Naive B cell (primary cell): ENCODE measurements around the gene PCIF1. TPM values are rescaled to one million over a fixed set of nuclear protein-coding genes. Genes with fewer than 3 reads are reported as not detected.

ENCODE experiments used
- ATAC-seq, 2 donors: fragments of 150-1000 bp; cut with Tn5 transposase; 2 replicates each; pipeline ENCODE4 v1.10.0; 2021; ENCODE audit warnings: low read depth in 2 of 2, mild to moderate bottlenecking in 2 of 2, moderate library complexity in 2 of 2
- DNase-seq: peaks from one replicate; pipeline ENCODE4 v3.0.0; 2022
- H3K27ac Mint-ChIP-seq, 6 donors: one replicate each; pipeline ENCODE4 v1.8.0; 2020 to 2022; ENCODE audit warnings: mild to moderate bottlenecking in 6 of 6, mixed read lengths in 6 of 6, moderate library complexity in 5 of 6, inconsistent platforms in 2 of 6
- H3K27me3 Mint-ChIP-seq, 3 donors: one replicate each; pipeline ENCODE4 v1.8.0; 2021 to 2022; ENCODE audit warnings: mixed read lengths in 3 of 3, mild to moderate bottlenecking in 1 of 3
- H3K36me3 Mint-ChIP-seq, 2 donors: one replicate each; pipeline ENCODE4 v1.8.0; 2020 to 2022; ENCODE audit warnings: mixed read lengths in 2 of 2, inconsistent platforms in 1 of 2, mild to moderate bottlenecking in 1 of 2
- H3K4me1 Mint-ChIP-seq, 3 donors: one replicate each; pipeline ENCODE4 v1.8.0; 2020 to 2022; ENCODE audit warnings: mixed read lengths in 3 of 3, inconsistent platforms in 1 of 3, mild to moderate bottlenecking in 1 of 3, moderate library complexity in 1 of 3
- H3K4me3 Mint-ChIP-seq, 8 donors: one replicate each; pipeline ENCODE4 v1.8.0; 2020 to 2022; ENCODE audit warnings: mild to moderate bottlenecking in 8 of 8, mixed read lengths in 8 of 8, moderate library complexity in 8 of 8, inconsistent platforms in 2 of 8
- H3K9me3 Mint-ChIP-seq, 7 donors: one replicate each; pipeline ENCODE4 v1.8.0; 2020 to 2022; ENCODE audit warnings: mixed read lengths in 7 of 7, mild to moderate bottlenecking in 5 of 7, inconsistent platforms in 2 of 7, moderate library complexity in 1 of 7
- polyA plus RNA-seq, 6 donors: library from polyadenylated mRNA; unstranded; fragments of 300-500 nt; fragmentation: Illumina TruSeq; gene quantifications; one replicate each; pipeline ENCODE4 v1.2.3, GENCODE V29; 2021; ENCODE audit warnings: low read depth in 6 of 6

The PCIF1 gene
- polyA plus RNA-seq, 6 donors from 2014 or later: 76.3 to 123 (median 91.4) TPM

DNA sequence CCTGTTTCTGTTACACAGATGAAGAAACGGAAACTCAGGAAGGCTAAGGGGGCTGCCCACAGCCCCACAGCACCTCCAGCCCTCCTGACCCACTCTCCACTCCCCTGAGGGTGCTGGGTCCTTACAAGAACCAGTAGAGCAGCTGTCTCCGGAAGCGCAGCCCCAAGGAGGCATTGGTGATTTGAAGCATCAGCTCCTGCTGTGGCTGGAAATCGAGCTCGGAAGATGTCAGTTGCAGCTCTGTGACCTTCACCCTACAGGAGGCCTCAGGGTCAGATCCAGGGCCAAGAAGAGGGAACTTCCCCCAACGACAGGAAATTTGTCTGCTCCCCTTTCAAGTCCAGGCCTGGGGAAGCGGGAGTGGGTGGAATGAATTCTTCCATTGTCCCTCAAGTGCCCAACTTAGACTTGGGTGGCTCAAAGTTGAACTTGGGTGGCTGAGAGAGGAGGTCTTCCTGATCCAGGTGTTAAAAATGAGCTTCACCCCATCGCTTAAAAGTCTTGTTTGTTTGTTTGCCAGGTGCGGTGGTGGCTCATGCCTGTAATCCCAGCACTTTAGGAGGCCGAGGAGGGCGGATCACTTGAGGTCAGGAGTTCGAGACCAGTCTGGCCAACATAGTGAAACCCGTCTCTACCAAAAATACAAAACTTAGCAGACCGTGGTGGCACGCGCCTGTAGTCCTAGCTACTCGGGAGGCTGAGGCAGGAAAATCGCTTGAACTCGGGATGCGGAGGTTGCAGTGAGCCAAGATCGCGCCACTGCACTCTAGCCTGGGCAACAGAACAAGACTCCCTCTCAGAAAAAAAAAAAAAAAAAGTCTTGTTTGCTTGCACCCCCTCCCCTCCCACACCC, 24.4 kb upstream of the PCIF1 start:
- H3K9me3 Mint-ChIP-seq: peaks cover 0 to 5% (median 0%) of the 10 kb centered on the region in 7 donors
- H3K36me3 Mint-ChIP-seq: no peaks in the 10 kb centered on the region
- H3K4me3 Mint-ChIP-seq: peak overlapping the region; percentile 59 to 94 (median 85)
- peak overlapping the region in 4 of 6 donors; percentile 56 to 88 (median 78) for H3K27ac Mint-ChIP-seq
- ATAC-seq (no peak), DNase-seq (no peak)
- H3K4me1 Mint-ChIP-seq: peaks cover 12 to 21% (median 20%) of the 10 kb centered on the region in 3 donors
- H3K27me3 Mint-ChIP-seq: peaks cover 8 to 10% (median 8%) of the 10 kb centered on the region in 3 donors

DNA sequence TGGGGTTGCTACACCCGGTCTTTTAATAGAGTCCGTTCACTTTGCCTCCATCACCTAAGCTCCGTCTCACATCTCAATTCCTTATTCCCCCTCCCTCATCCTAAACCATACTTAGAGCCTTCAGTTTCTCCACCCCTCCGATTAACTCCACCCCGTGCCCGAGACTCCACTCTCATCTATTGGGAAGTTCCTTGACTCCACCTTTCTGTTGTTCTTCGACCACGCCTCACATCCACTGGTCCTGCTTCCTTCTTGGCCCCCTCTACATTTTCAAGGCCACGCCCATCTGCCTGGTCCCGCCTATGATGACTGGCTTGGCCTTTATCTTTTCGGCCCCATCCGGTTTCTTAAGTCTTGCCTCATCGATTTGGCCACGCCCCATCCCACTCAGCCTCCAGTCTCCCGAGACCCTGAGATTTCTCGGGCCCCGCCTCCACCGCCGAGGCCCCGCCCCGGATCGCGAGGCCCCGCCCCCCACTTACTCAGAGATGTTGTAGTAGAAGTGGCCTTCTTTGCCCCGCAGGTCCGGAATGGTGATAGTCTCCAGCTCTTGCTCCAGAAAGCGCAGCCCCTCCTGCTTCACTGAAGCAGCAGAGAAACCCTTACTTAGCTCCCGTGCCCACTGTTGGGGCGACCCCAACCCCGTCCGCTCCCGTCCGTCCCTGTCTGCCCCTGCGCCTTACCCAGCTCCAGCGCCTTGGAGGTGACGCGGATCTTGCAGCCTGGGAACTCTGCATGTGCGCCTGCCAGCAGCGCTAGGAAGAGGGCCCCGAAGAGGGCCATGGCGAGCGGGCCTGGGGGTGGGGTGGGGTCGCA, 23.6 kb upstream of the PCIF1 start:
- Mint-ChIP-seq H3K4me1 (peaks cover 12 to 21% (median 20%) of the 10 kb centered on the region in 3 donors), H3K36me3 (no peaks in the 10 kb centered on the region), H3K4me3 (peak overlapping the region; percentile 59 to 94 (median 85)), H3K27me3 (peaks cover 8 to 10% (median 10%) of the 10 kb centered on the region in 3 donors), H3K27ac (peak overlapping the region; percentile 56 to 88 (median 74)), H3K9me3 (peaks cover 0 to 5% (median 0%) of the 10 kb centered on the region in 7 donors)
- DNase-seq (peak; percentile 89), ATAC-seq (peak; percentile 88)

DNA sequence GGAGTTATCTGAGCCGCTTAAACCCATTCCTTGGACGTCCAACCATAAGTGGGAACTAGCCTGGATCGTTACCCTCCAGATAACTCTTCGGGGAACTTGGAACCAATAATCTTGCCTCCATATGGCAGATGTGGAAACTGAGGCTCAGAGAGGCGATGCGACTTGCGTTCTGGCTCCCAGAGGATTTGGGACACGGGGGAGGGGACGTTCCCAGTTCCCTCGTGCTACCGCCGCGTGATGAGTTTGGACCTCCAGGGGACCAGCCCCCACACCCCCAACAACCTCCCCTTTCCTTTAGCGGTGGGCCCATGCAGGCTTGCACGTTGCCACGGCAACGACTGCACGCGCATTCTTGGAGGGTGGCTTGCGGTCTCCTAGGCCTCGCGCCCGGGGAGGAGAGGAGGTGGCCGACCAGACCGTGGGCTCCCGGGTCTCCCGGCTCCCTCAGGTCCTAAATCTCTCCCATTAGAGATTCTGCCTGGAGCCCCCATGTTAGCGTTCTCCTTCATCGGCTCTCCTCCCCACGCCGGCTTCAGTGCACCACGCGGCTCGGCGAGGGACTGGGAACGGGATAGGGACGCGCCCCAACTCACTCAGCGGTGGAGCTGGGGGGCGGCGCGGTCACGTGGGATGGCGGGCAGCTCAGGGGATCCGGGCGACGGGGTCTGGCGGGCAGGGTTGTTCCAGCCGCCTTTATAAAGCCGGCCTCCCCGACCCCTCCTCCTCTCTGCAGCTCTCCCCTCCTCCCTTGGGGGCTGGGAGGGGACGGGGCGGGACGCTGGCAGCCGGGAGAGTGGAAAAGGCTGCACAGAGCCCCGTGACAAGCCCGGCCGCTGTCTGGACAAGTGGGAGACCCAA, 22.8 kb upstream of the PCIF1 start, which contains the start of gene PLTP:
Gene PLTP, minus strand, starts transcription at position 670 of the 858 bp plus-strand sequence. CDS start 703 bp downstream, outside the sequence.
- peak; percentile 44 for DNase-seq
- peaks cover 0 to 5% (median 0%) of the 10 kb centered on the region in 7 donors for H3K9me3 Mint-ChIP-seq
- peak within 1 kb of the TSS; percentile 59 to 94 (median 85) for H3K4me3 Mint-ChIP-seq
- no peaks in the 10 kb centered on the region for H3K36me3 Mint-ChIP-seq
- peaks cover 10 to 18% (median 17%) of the 10 kb centered on the region in 3 donors for H3K27me3 Mint-ChIP-seq
- ATAC-seq: peak; percentile 24 to 27
- H3K27ac Mint-ChIP-seq: peak within 1 kb of the TSS in 5 of 6 donors; percentile 18 to 84 (median 59)
- peaks cover 12 to 21% (median 20%) of the 10 kb centered on the region in 3 donors for H3K4me1 Mint-ChIP-seq

DNA sequence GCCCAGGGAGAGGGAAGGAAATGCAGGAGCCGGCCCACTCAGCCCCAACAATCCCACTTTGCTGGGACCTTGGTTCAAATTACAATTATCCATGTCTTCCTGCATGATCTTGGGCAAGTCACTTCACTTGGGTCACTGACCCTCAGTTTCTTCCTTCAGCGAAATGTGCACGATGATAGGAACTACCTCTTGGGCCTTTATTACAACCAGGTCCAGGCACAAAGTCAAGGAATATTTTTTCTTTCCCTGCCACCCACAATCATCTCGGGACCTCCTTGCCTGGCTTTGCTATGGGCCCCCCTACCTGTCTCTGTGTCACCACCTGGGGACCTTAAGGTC, 22.2 kb upstream of the PCIF1 start:
- Mint-ChIP-seq H3K27ac (no peak overlapping the region), H3K4me3 (peak overlapping the region in 7 of 8 donors; percentile 49 to 94 (median 65)), H3K36me3 (no peaks in the 10 kb centered on the region), H3K27me3 (peaks cover 10 to 19% (median 18%) of the 10 kb centered on the region in 3 donors), H3K9me3 (peaks cover 0 to 5% (median 0%) of the 10 kb centered on the region in 7 donors), H3K4me1 (peaks cover 12 to 21% (median 20%) of the 10 kb centered on the region in 3 donors)
- ATAC-seq (no peak), DNase-seq (no peak)

DNA sequence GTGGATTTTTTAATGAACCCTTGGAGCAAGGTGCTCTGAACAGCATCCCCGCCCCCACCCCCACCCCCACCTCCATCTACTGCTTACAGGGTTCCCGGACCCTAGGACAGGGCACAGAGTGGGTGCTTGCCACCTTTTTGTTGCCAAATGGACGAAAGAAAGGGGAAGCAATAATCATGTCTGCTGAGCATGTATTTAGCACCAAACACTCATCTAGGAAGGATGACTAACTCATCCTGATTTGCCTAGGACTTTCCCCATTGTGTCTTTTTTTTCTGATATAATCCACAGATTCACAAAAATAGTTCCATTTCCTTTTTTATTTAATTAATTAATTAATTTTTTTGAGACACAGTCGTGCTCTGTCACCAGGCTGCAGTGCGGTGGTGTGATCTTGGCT, 21.4 kb upstream of the PCIF1 start:
- Mint-ChIP-seq H3K27ac (no peak overlapping the region), H3K9me3 (peaks cover 0 to 5% (median 0%) of the 10 kb centered on the region in 7 donors), H3K4me3 (peak overlapping the region in 1 of 8 donors; percentile 44), H3K36me3 (no peaks in the 10 kb centered on the region), H3K4me1 (peaks cover 12 to 21% (median 20%) of the 10 kb centered on the region in 3 donors), H3K27me3 (peaks cover 10 to 25% (median 18%) of the 10 kb centered on the region in 3 donors)
- ATAC-seq (no peak), DNase-seq (no peak)

DNA sequence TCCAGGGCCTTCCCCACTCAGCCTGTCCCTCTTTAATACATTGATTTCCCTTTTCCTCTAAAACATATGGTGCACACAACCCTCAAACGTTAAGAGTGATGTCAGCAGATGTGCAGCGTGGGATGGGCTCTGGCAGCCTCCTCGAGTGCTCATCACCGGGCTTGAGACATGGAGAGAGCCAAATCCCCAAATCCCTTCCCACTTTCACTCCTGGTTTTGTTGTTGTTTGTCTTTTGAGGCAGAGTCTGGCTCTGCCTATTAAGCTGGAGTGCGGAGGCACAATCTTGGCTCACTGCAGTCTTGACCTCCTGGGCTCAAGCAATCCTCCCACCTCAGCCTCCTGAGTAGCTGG, 16.7 kb upstream of the PCIF1 start:
- H3K27ac Mint-ChIP-seq: no peak overlapping the region
- no peaks in the 10 kb centered on the region for H3K36me3 Mint-ChIP-seq
- H3K4me1 Mint-ChIP-seq: peaks cover 1 to 6% (median 4%) of the 10 kb centered on the region in 3 donors
- peaks cover 0 to 2% (median 0%) of the 10 kb centered on the region in 7 donors for H3K9me3 Mint-ChIP-seq
- peaks cover 10 to 61% (median 47%) of the 10 kb centered on the region in 3 donors for H3K27me3 Mint-ChIP-seq
- DNase-seq (no peak), ATAC-seq (no peak)
- H3K4me3 Mint-ChIP-seq: no peak overlapping the region

DNA sequence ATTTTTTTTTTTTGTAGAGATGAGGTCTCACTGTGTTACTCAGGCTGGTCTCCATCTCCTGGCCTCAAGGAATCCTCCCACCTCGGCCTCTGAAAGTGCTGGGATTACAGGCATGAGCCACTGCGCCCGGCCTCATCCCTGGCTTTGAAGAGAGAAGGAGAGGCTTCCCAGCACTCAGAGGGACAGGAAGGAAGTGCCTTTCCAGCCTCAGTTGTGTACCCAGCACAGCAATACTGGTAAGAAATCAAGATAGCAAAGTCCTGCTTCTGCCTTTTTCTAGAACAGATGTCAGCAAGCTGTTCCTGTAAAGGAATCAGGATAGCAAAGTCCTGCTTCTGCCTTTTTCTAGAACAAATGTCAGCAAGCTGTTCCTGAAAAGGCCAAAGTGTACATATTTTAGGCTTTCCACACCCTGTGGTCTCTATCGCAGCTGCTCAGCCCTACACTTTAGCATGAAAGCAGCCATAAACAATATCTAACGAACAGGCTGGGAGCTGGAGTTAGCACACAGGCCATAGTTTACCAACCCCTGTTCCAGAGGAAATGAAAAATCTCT, 16.2 kb upstream of the PCIF1 start:
- no peaks in the 10 kb centered on the region for H3K36me3 Mint-ChIP-seq
- H3K9me3 Mint-ChIP-seq: peaks cover 0 to 2% (median 0%) of the 10 kb centered on the region in 7 donors
- H3K27ac Mint-ChIP-seq: no peak overlapping the region
- H3K4me3 Mint-ChIP-seq: no peak overlapping the region
- no peak for DNase-seq
- peaks cover 0 to 6% (median 4%) of the 10 kb centered on the region in 3 donors for H3K4me1 Mint-ChIP-seq
- H3K27me3 Mint-ChIP-seq: peaks cover 10 to 62% (median 47%) of the 10 kb centered on the region in 3 donors
- ATAC-seq: no peak

DNA sequence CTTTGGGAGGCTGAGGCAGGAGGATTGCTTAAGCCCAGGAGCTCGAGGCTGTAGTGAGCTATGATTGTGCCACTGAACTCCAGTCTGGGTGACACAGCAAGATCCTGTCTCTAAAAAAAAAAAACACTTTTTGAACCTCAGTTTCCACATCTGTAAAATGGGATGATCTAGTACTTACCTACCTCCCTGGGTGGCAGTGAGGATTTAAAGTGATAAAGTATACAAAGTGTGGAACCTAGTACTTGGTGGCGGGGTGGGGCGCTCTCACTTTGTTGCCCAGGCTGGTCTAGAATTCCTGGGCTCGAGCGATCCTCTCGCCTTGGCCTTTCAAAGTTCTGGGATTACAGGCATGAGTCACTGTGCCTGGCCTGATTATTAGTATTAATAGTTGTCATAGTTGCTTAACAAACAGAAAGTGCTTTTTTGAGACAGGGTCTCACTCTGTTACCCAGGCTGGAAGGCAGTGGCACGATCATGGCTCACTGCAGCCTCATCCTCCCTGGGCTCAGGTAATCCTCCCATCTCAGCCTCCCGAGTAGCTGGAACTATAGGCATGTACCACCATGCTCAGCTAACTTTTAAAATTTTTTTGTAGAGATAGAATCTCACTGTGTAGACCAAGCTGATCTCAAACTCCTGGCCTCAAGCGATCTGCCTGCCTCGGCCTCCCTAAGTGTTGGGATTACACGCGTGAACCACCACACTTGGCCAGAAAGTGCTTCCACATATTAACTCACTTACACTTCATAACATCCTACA, 15.5 kb upstream of the PCIF1 start:
- ATAC-seq: no peak
- Mint-ChIP-seq H3K27me3 (peaks cover 10 to 62% (median 47%) of the 10 kb centered on the region in 3 donors), H3K36me3 (no peaks in the 10 kb centered on the region), H3K4me3 (no peak overlapping the region), H3K9me3 (peaks cover 0 to 2% (median 0%) of the 10 kb centered on the region in 7 donors), H3K27ac (peak overlapping the region in 1 of 6 donors; percentile 14), H3K4me1 (peaks cover 0 to 6% (median 4%) of the 10 kb centered on the region in 3 donors)
- DNase-seq: no peak

DNA sequence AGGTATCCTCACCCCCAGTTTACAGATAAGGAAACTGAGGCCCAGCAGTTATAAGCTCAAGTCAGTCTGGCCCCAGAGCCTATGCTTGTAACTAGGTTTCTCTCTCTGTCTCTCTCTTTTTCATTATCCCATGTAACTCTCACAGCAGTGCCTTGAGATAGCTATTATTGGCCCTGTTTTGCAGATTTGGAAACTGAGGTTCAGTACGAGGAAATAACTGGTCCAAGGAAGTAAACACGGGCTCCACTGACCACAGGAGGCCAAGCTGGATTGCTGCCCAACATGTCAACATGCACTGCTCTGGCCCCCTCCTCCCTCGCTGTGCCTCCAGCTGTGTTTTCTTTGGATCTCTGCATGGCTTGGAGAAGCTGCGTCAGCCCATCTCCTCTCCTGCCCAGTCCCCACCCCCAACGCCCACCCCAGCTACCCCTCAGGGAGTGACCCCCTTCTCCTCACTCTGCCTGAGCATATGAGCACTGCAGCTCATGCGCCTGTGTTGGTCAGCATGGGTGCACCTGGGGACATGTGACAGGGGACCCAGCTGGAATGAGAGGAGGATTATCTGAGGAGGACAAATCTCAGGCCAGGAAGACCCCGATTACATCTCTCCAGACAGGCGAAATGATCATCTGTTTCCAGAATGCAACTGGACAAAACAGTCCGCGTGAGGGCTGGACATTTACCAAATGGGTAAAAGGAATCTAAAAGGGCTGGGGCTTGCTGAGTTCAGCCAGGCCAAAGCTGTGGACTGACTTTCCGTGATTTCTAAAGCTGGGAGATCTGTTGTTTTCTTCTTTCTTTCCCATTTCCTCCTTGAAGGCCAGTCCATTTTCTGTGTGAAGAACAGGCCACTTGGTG, 14.7 kb upstream of the PCIF1 start:
- no peak for DNase-seq
- Mint-ChIP-seq H3K27me3 (peaks cover 4 to 54% (median 39%) of the 10 kb centered on the region in 3 donors), H3K36me3 (no peaks in the 10 kb centered on the region), H3K4me1 (peaks cover 0 to 6% (median 4%) of the 10 kb centered on the region in 3 donors), H3K9me3 (peaks cover 0 to 2% (median 0%) of the 10 kb centered on the region in 7 donors), H3K27ac (no peak overlapping the region), H3K4me3 (no peak overlapping the region)
- no peak for ATAC-seq

DNA sequence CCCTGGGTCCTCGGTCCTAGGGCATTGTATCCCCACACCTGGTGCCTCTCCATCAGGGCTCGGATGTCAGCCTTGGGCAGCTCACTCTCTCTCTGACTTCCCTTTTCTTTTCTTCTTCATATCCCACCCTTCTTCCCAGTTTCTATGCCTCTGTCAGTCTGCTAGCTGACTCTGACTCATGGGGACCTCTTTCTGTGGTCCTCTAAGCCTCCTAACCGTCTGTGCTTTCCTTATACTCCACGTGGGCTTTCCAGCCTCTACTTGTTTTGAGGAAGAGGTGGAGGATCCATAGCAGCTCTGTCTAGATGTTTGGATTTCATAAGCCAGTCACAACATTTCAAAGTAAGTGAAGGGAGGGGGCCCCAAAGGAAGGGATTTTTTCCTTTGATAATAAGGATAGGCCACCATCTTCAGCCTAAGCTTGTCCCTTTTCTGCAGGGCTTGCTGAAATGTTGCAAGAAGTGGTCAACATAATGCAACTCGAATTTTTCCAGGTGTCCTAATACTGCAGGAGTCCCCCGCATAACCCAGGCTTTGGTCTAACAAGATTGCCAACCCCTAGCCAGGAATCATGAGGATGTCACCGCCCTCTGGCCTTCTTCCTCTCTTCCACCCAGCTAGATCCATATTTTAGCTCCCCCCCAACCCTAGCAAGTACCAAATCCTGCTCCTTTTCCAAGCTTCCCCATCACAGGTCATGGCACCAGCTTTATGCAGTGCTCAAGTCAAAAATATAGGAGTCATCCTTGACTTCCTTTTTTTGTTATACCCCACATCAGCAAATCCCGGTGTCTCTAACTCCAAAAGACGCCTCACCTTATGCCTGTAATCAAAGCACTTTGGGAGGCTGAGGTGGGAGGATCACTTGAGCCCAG, 13.8 kb upstream of the PCIF1 start:
- H3K27me3 Mint-ChIP-seq: peaks cover 4 to 54% (median 39%) of the 10 kb centered on the region in 3 donors
- H3K4me1 Mint-ChIP-seq: peaks cover 0 to 6% (median 4%) of the 10 kb centered on the region in 3 donors
- DNase-seq: no peak
- H3K36me3 Mint-ChIP-seq: no peaks in the 10 kb centered on the region
- H3K4me3 Mint-ChIP-seq: peak overlapping the region in 1 of 8 donors; percentile 29
- H3K9me3 Mint-ChIP-seq: peaks cover 0 to 2% (median 0%) of the 10 kb centered on the region in 7 donors
- peak overlapping the region in 1 of 6 donors; percentile 38 for H3K27ac Mint-ChIP-seq
- no peak for ATAC-seq
